Measurements from ENCODE around the gene TEKT3.

TEKT3 gene

DNA sequence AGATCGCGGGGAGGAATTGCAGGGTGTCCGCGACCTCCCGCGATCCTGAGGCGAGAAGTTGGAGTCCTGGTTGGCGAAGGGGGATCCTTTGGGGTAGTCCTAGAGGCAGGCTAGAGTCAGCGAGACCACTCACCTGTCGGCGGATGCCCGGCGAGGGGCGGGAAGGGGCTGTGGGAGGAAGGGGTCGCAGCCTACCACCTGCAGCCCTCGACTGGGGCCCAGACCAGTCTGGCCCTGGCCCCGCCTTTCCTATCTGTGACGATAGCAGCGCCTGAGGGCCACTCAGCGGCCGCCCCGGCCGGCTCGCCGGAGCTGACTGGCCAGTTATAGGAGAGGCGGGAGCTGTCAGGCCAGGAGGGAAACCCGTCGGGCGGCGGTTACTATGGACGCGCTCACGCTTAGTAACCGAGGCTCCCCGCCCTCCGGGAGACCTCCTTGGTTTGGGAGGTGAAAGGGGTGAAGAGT lies at the start of gene TEKT3:
TSS of gene TEKT3 (minus strand) at position 213 of the 465 bp plus-strand sequence. CDS start 10,012 bp downstream, outside the sequence.
- DNase-seq (ENCODE audit: low spot score) = peak; percentile 38

DNA sequence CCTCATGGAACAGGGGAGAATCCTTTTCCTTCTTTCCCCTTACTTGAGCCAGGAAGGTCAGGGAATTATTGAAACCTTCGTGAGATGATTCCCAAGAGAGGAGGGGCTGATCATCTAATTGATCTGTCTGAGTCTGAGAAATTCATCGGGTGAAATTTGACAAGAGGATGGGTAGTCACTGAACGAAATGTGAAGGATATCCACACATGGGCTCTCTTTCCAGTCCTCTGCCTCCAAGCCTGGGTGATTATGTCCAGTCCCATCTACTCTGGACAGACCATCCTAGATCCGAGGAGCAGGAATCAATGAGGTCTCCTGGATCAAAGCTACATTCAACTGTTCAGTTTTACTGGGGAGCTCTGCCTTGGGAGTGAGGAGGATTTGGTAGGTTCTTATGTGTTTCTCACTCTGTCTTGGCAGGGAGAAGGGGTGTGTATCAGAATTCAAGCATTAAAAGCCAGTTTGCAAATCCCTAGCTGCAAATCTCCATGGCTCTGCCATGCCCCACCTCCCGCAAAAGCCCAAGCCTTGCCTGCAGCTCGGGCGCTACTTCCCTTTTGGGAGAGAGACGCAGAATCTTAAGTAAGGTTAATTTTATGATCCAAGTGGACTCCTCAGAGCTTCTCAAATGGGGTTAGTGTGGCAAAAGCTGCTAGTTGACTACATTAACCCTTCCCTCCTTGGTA lies 47.1 kb upstream of the TEKT3 start:
- DNase-seq (ENCODE audit: low spot score) = no peak

DNA sequence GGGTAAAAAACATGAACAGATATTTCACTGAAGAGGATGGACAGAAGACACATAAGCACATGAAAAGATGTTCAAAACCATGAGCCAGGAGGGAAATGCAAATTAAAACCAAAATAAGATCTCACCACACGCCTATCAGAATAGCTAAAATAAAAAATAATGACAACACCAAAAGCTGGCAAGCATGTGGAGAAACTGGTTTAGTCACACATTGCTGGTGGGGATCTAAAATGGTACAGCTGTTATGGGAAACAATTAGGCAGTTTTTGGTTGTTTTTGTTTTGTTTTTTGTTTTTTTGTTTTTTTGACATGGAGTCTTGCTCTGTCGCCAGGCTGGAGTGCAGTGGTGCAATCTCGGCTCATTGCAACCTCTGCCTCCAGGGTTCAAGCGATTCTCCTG lies 44.7 kb upstream of the TEKT3 start:
- no peak for DNase-seq (ENCODE audit: low spot score)

DNA sequence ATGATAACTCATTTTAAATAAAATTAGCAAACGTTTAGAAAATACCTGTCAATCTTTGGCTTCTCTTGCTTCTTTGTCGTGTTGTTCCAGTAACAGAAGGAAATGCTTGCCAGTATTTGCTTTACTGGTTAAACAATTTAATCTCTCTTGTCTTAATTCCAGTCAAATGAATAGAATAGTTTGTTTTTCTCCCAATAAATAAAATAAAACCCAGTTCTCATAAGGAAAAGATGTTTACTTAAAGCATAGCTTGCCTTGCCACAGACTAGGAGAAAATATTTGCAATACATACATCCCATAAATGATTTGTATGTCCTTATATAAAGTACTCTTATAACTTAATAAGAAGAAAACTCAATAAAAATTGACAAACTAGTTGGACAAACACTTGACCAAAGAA lies 43.9 kb upstream of the TEKT3 start:
- DNase-seq (ENCODE audit: low spot score) = no peak

- no peak for DNase-seq (ENCODE audit: low spot score)
Observed at GRCh38 chr17:15384142-15384787, 42.9 kb upstream of the TEKT3 start.

DNA sequence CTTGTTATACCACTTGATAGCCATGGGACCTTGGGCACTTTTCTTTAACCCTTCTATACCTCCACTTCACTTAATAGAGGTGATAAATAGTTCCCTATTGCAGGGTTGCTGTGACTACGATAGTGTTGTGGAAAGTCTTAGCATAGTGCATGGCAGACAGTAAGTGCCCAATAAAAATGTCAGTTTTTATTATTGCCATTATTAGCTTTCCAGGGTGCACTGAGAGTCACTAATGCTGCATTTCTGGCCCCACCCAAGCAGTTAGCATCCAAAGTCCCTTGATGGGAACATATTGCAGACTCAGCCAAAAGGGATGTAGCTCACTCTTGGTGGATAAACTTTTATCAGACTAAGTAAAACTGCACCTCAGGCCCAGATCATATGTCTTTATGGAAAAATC lies 41.5 kb upstream of the TEKT3 start:
- DNase-seq (ENCODE audit: low spot score) = no peak

DNA sequence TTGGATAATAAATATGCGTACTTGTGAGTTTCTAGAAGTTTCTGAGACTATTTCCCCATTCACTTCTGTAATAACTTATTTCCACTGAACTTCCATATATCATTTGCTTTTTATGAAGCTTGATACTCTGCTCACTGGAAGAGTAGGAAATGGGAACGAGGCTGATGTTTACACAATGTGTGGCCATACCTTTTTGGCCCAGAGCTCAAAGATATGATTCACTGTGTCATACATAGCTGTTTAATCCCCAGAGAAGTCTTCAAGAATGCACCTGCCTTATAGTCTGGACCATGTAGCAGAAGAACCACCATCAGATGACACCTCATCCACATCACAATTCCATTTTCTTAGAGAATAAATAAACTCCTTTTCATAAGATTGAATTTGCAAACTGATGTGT lies 40.3 kb upstream of the TEKT3 start:
- no peak for DNase-seq (ENCODE audit: low spot score)

- no peak for DNase-seq (ENCODE audit: low spot score)
Observed at GRCh38 chr17:15380446-15380845, 39.0 kb upstream of the TEKT3 start.

- no peak for DNase-seq (ENCODE audit: low spot score)
Observed at GRCh38 chr17:15379659-15380058, 38.3 kb upstream of the TEKT3 start.

- no peak for DNase-seq (ENCODE audit: low spot score)
Observed at GRCh38 chr17:15378243-15378642, 36.8 kb upstream of the TEKT3 start.

GRCh38 chr17:15377616-15378015 lies 36.2 kb upstream of the TEKT3 start:
- peak; percentile 49 for DNase-seq (ENCODE audit: low spot score)

DNA sequence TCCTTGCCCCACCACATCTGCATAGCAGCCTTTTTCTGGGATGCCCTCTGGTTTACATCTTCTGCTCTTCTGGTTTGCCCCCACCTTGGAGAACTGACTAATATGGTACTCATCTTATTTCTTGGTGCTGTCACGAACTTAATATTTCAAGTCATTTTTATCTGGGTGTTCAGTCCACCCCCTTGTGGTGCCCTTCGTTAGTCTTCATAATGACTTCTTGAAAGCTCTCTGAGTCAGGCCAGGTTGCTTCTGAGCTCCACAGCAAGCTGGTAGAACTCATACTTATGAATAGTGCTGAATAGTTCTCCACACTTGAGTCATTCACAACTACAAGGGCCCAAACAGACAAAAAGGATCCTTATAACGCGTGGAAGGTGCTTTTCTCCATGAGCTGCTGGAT lies 35.8 kb upstream of the TEKT3 start:
- no peak for DNase-seq (ENCODE audit: low spot score)

GRCh38 chr17:15371376-15372130 lies 30.2 kb upstream of the TEKT3 start:
- DNase-seq (ENCODE audit: low spot score) = no peak

DNA sequence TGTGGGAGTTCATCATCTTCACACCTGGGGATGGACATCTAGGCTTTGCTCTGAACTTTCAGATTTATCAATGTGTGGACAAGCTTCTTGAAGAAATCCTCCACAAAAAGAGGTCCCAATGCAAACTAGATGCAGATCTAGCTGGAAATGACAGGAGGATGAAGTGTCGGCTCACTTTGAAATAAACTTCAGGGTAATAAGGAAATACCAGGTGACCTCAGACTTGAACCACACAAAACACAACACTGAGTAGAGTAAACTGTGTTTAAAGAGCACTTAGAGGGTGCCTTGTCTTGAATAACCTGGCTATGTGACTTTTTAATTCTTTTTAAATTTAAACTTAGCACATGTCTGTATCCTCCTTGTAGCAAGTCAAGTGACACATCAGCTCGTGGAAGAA lies 27.2 kb upstream of the TEKT3 start:
- no peak for DNase-seq (ENCODE audit: low spot score)

DNA sequence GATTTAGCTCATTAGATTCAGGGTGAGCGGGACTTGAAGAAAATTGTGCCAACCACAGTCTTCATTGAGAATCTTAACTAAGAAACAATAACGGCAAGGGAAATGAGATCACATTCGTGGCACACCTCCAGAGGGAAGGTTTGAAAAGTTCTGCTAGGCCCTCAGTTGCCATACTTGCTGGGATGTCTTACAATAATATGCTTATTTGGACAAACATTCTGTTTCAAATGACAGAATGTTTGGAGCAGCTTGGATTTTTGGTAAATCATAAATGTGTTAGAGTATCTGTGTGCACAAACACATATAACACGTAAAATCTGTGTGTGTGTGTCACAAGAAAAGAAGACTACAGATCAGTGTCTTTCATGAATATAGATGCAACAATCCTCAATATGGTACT lies 24.6 kb upstream of the TEKT3 start:
- no peak for DNase-seq (ENCODE audit: low spot score)

DNA sequence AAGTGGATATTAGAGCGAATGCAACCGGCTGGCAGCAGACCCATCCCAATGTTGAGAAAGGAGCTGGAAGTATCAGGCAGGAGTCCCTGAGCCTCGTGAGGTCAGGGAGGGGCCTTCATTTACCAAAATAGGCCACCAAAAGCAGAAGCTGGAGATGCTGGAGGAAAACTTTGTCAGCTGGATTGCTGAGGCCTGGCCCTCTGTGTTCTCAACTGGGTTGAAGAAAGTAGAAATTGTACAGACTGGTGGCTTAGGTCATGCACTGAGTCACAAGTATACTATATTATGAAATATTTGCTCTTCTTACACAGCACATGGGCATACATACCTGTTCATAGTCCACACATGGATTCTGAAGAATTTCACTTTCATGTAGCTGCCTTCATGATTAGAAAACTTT lies 23.2 kb upstream of the TEKT3 start:
- DNase-seq (ENCODE audit: low spot score) = no peak

GRCh38 chr17:15363702-15364101 lies 22.3 kb upstream of the TEKT3 start:
- no peak for DNase-seq (ENCODE audit: low spot score)

GRCh38 chr17:15361592-15361991 lies 20.2 kb upstream of the TEKT3 start:
- no peak for DNase-seq (ENCODE audit: low spot score)

DNA sequence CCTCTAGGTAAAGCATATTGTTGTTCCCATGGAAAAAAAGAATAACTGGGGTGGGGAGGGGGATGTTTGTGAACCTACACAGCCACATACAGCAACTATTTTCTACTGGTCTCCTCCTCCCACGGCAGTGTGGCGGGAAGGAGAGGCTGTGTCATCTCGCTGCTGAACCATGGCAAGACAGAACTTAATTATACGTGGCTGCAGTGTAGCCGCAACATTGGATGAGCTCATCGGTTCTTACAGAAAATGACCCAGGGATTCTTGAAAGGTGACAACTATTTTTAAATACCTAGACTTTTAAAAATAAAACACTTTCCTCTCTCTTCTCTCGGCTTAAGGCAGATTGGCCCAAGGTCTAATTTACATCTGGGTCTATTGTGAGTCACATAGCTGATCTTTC lies 19.8 kb upstream of the TEKT3 start:
- DNase-seq (ENCODE audit: low spot score) = no peak

DNA sequence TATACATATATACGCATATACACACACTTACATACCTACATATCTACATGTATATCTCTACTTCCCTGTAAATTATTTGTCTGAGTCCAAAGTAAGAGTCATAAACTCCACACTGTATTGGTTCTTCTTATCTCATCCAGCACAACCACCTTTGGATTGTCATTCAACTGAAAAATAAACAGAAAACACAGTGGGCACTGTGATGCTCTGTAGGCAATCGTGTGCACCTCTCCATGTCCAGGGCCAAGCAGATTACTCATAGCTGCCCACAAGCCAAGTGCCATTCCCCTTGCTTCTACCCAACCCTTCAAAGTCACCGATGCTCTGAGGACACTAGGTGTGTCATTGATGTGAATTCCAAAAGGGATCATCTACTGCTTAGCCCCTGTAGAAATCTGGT lies 12.9 kb upstream of the TEKT3 start:
- no peak for DNase-seq (ENCODE audit: low spot score)

DNA sequence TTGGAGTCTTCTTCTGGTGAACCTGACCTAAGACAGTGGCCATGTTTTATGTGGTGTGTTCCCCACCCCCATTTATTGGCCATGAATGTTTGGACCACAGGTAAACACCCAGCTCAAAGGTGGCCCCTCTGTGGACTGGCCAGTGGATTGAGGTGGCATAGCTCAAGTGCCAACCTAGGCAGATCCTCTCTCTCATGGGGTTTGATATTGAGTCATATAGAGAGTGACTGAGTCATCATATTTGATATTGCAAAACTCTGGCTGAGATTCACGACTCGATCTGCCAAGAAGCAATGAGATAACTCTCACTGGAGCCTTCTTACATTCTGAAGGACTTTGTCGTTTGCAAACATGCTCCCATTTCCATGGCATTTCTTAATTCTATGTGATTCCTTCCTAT lies 10.5 kb upstream of the TEKT3 start:
- no peak for DNase-seq (ENCODE audit: low spot score)

GRCh38 chr17:15351478-15351840 lies 10.1 kb upstream of the TEKT3 start:
- no peak for DNase-seq (ENCODE audit: low spot score)

DNA sequence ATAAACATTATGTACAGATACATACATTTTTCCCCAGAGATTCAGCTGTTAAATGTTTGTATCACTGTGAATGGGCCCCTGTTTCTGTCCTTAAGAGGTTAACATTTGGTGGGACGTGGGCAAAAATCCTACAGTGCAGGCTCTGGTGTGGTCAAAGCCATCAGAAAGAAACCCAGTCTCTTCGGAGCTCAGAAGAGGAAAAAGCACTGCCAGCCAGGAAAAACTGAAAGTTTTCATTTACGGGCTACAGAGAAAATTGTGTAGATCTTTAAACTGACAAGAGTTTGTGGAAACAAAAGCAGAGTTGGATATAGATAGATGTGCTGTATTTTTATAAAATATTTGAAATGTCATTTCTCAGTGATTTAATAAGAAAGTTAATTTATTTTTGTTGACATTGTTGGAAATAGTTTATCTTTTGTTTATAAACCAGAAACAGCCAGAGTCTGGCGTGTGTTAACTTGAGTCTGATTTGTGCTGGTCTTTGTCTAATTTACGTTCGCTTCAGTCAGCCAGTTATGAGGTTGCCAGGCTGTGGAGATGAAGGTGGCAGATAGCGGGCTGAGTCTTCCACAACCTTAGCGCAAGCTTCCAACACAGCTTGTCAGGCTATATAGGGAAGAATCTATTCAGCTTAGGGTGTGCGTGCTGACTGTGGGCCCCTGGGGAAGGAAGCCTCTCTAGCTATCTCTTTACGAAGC lies 9.5 kb upstream of the TEKT3 start:
- DNase-seq (ENCODE audit: low spot score) = no peak
